GM21576 (cell line): ENCODE data around the gene MEGF8.

Experiments used
- ATAC-seq: cut with Tn5 transposase; IDR thresholded peaks from one replicate; pipeline ENCODE4 v1.9.1; 2021; ENCODE audit warnings: mild to moderate bottlenecking, moderate library complexity; ENCODE audit not compliant: unreplicated experiment

MEGF8 gene

GRCh38 chr19:42325308-42325895 is at the start of gene MEGF8:
Gene MEGF8 (plus strand): TSS chr19:42325635. CDS start chr19:42326244, 609 bp downstream.
- peak; percentile 87 for ATAC-seq

- ATAC-seq: no peak
These were observed 49.2 kb upstream of the MEGF8 start for GRCh38 chr19:42276284-42276683.

- ATAC-seq: no peak
These were observed 48.6 kb upstream of the MEGF8 start for GRCh38 chr19:42276821-42277220.

- ATAC-seq: no peak
These were observed 47.5 kb upstream of the MEGF8 start for GRCh38 chr19:42277821-42278451.

- ATAC-seq: no peak
These were observed 46.8 kb upstream of the MEGF8 start for GRCh38 chr19:42278452-42279154.

- ATAC-seq: no peak
These were observed 46.1 kb upstream of the MEGF8 start for GRCh38 chr19:42279155-42279901.

- ATAC-seq: peak; percentile 31
These were observed 45.3 kb upstream of the MEGF8 start for GRCh38 chr19:42279902-42280814.

- no peak for ATAC-seq
These were observed 44.7 kb upstream of the MEGF8 start for GRCh38 chr19:42280815-42281145.

- no peak for ATAC-seq
These were observed 44.1 kb upstream of the MEGF8 start for GRCh38 chr19:42281146-42281826.

GRCh38 chr19:42281827-42282762 is 43.3 kb upstream of the MEGF8 start:
- ATAC-seq: no peak

GRCh38 chr19:42282819-42283187 is 42.6 kb upstream of the MEGF8 start:
- no peak for ATAC-seq

GRCh38 chr19:42283188-42284065 is 42.0 kb upstream of the MEGF8 start:
- peak; percentile 42 for ATAC-seq

- ATAC-seq: peak; percentile 18
These were observed 41.4 kb upstream of the MEGF8 start for GRCh38 chr19:42284066-42284501.

- ATAC-seq: no peak
These were observed 40.7 kb upstream of the MEGF8 start for GRCh38 chr19:42284591-42285341.

GRCh38 chr19:42285541-42285941 is 39.9 kb upstream of the MEGF8 start:
- no peak for ATAC-seq

GRCh38 chr19:42285988-42286348 is 39.5 kb upstream of the MEGF8 start:
- ATAC-seq: no peak

- ATAC-seq: no peak
These were observed 39.0 kb upstream of the MEGF8 start for GRCh38 chr19:42286349-42287016.
